K562 (cell line): ENCODE results near the gene MPRIP. TPM values are rescaled to one million over a fixed set of nuclear protein-coding genes. Genes with fewer than 3 reads are reported as not detected.

Experiments
- ATF1 ChIP-seq, 2 experiments: fragments of 450-650 bp in 1 of 2; IDR thresholded peaks; 2 replicates each; pipeline ENCODE4 v1.6.1; 2016; ENCODE audit warnings: missing compliant biosample characterization in 1 of 2, missing genetic modification characterization in 1 of 2
- FOXM1 ChIP-seq, 2 experiments: fragments of 450-650 bp in 1 of 2; sonication (generic) in 1 of 2; formaldehyde crosslinking in 1 of 2; IDR thresholded peaks; 2 replicates each; pipeline versions ENCODE4 v1.6.1 to v1.9.0; 2017 to 2022; ENCODE audit warnings: low read depth in 2 of 2, mild to moderate bottlenecking in 2 of 2, missing genetic modification reagents in 1 of 2, moderate library complexity in 1 of 2
- HIVEP1 ChIP-seq: fragments of 250-450 bp; sonication (Bioruptor Pico); IDR thresholded peaks from 2 replicates; pipeline ENCODE4 v1.4.0; 2020; ENCODE audit warnings: mild to moderate bottlenecking
- HMGXB4 ChIP-seq: sonication (generic); formaldehyde crosslinking; IDR thresholded peaks from 2 replicates; pipeline ENCODE4 v1.8.1; 2023; ENCODE audit warnings: mild to moderate bottlenecking, missing genetic modification reagents
- ILK ChIP-seq: fragments of 450-650 bp; IDR thresholded peaks from 2 replicates; pipeline ENCODE4 v1.6.1; 2016; ENCODE audit warnings: missing genetic modification characterization, low read depth, mild to moderate bottlenecking, missing compliant biosample characterization, moderate library complexity, borderline replicate concordance
- IRF9 ChIP-seq: fragments of 450-650 bp; IDR thresholded peaks from 2 replicates; pipeline ENCODE4 v1.6.1; 2016; ENCODE audit warnings: missing biosample characterization, missing genetic modification characterization
- LARP7 ChIP-seq: fragments of 450-650 bp; IDR thresholded peaks from 2 replicates; pipeline ENCODE4 v1.6.1; 2016
- MEF2A ChIP-seq: IDR thresholded peaks from 2 replicates; pipeline ENCODE4 v1.6.1; 2011; ENCODE audit warnings: low read depth, mild to moderate bottlenecking, low read length, moderate library complexity; ENCODE audit not compliant: control insufficient read depth
- PKNOX1 ChIP-seq: fragments of 450-650 bp; IDR thresholded peaks from 2 replicates; pipeline ENCODE4 v1.6.1; 2016
- PTBP1 ChIP-seq: fragments of 200-400 bp; formaldehyde crosslinking; IDR thresholded peaks from 2 replicates; pipeline ENCODE4 v1.6.1; 2017; ENCODE audit warnings: low read depth, low read length
- RFX7 ChIP-seq: fragments of 250-450 bp; sonication (Bioruptor Pico); IDR thresholded peaks from 2 replicates; pipeline ENCODE4 v1.5.1; 2021; ENCODE audit warnings: mild to moderate bottlenecking
- THRAP3 ChIP-seq: fragments of 450-650 bp; IDR thresholded peaks from 2 replicates; pipeline ENCODE4 v1.6.1; 2016; ENCODE audit warnings: mild to moderate bottlenecking, inconsistent platforms, borderline replicate concordance
- ZNF124 ChIP-seq: sonication (generic); formaldehyde crosslinking; IDR thresholded peaks from 2 replicates; pipeline ENCODE4 v1.8.1; 2022; ENCODE audit warnings: missing genetic modification reagents
- ZNF311 ChIP-seq: fragments of 250-450 bp; sonication (Bioruptor Pico); IDR thresholded peaks from 2 replicates; pipeline ENCODE4 v1.4.0; 2020; ENCODE audit warnings: mild to moderate bottlenecking, moderate library complexity
- polyA plus RNA-seq, 8 experiments: library from polyadenylated mRNA; depleted of rRNA in 4 of 8; stranded (reverse) in 5 of 8; unstranded in 3 of 8; fragments of >200 nt; fragmentation: Nextera tagmentation in 2 of 8; fragmentation: Illumina TruSeq in 1 of 8; extraction: Ambion mirVana in 2 of 8; extraction: Trizol in 1 of 8; gene quantifications; 2 replicates each; pipeline versions ENCODE4 v1.2.1 to v1.2.3, GENCODE V29; 2011 to 2014; ENCODE audit warnings: inconsistent platforms in 1 of 8, missing spikeins in 1 of 8
- total RNA-seq, 7 experiments: library from RNA; depleted of rRNA in 6 of 7; stranded (reverse); fragments of >200 nt in 6 of 7; fragmentation: Illumina TruSeq in 2 of 7; extraction: Trizol in 2 of 7; gene quantifications; 2 replicates each; pipeline versions ENCODE4 v1.2.1 to v1.2.3, GENCODE V29; 2011 to 2021; ENCODE audit warnings: low replicate concordance in 1 of 7
- TF ChIP-seq, protein P1 (sequence below): fragments of 450-650 bp; IDR thresholded peaks from one replicate; pipeline ENCODE4 v1.6.1; 2018; ENCODE audit warnings: mild to moderate bottlenecking, moderate library complexity; ENCODE audit not compliant: partially characterized antibody
- TF ChIP-seq, protein P2 (sequence below): fragments of 250-450 bp; sonication (Bioruptor Pico); IDR thresholded peaks from 2 replicates; pipeline ENCODE4 v1.4.0; 2020; ENCODE audit warnings: borderline replicate concordance

The MPRIP gene
- total and polyA plus RNA-seq, 9 of the 15 experiments (the other 6 are each of a cell fraction or from before 2014, with no cell fraction given) = 10.0 to 72.6 (median 30.1) TPM

DNA sequence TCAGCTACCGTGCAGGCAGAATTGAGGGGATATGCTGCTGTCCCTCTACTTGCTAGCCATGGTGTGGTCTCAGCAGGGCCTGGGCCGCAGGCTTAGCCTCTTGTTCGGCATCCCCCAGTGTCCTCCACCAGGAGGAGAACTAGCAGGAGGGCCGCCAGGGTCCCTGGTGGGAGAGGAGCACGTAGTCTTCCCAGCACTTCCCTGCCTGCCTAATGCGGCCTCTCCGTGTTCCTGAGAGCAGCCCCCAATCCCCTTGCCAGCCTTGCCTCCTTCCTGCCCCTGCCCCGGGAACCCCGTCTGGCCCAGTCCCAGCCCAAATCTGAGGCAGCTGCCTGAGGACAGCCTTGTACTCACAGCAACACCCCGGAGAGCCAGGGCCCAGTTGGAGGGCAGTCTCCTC, 125.7 kb downstream of the MPRIP start (continued):
- no peak for TF ChIP-seq PKNOX1
- TF ChIP-seq, protein P1, sequence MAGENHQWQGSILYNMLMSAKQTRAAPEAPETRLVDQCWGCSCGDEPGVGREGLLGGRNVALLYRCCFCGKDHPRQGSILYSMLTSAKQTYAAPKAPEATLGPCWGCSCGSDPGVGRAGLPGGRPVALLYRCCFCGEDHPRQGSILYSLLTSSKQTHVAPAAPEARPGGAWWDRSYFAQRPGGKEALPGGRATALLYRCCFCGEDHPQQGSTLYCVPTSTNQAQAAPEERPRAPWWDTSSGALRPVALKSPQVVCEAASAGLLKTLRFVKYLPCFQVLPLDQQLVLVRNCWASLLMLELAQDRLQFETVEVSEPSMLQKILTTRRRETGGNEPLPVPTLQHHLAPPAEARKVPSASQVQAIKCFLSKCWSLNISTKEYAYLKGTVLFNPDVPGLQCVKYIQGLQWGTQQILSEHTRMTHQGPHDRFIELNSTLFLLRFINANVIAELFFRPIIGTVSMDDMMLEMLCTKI = no peak
- TF ChIP-seq LARP7 = no peak
- TF ChIP-seq HMGXB4 (CRISPR knock-in tag) = no peak
- no peak for TF ChIP-seq RFX7 (CRISPR knock-in tag)
- no peak for TF ChIP-seq ZNF311 (CRISPR knock-in tag)
- TF ChIP-seq ZNF124 = no peak
- no peak for TF ChIP-seq PTBP1
- TF ChIP-seq, protein P2, sequence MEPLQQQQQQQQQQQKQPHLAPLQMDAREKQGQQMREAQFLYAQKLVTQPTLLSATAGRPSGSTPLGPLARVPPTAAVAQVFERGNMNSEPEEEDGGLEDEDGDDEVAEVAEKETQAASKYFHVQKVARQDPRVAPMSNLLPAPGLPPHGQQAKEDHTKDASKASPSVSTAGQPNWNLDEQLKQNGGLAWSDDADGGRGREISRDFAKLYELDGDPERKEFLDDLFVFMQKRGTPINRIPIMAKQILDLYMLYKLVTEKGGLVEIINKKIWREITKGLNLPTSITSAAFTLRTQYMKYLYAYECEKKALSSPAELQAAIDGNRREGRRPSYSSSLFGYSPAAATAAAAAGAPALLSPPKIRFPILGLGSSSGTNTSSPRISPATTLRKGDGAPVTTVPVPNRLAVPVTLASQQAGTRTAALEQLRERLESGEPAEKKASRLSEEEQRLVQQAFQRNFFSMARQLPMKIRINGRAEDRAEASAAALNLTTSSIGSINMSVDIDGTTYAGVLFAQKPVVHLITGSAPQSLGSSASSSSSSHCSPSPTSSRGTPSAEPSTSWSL (CRISPR knock-in tag) = no peak
- no peak for TF ChIP-seq ATF1 (CRISPR knock-in tag; IDR thresholded peaks at IDR 0.05)
- no peak for TF ChIP-seq ATF1 (tag; IDR thresholded peaks at IDR 0.05)
- TF ChIP-seq FOXM1 (IDR thresholded peaks at IDR 0.05; ENCODE audit: low read depth) = no peak
- no peak for TF ChIP-seq FOXM1 (CRISPR knock-in tag; IDR thresholded peaks at IDR 0.05; ENCODE audit: low read depth)
- TF ChIP-seq IRF9 (tag) = no peak
- no peak for TF ChIP-seq MEF2A
- TF ChIP-seq THRAP3 = no peak
- no peak for TF ChIP-seq ILK
- TF ChIP-seq HIVEP1 (CRISPR knock-in tag) = no peak
- TF ChIP-seq, all 486 proteins: peak for 0
